ENCODE results near the gene USP25. TPM values are rescaled to one million over a fixed set of nuclear protein-coding genes. Genes with fewer than 3 reads are reported as not detected.

USP25 gene
- total and polyA plus RNA-seq, 2 experiments from 2014 or later, result 11.8 to 49.2 TPM

DNA sequence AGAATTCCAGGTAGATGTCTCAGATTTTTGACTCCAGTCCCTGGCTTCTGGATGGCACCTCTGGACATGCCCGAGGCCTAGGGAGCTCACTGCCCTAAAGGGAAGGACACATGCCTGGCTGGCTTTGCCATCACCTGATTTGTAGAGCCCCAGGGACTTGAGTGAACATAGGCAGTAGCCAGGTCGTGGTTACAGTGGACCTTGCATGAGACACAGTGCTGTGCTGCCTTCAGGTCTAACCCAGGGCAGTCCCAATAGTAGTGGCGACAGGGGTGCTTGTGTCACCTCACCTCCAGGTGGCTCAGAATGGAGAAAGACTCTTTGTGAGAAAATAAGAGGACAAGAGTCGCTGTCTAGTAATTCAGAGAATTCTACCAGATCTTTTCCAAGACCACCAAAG lies 166.7 kb downstream of the USP25 start:
- Histone ChIP-seq H3K36me3 (ENCODE audit: insufficient read depth) (no peaks in the 10 kb centered on the region), H3K27ac (ENCODE audit: low read depth) (no peak overlapping the region), H3F3A (replicated peaks; ENCODE audit: low read depth) (no peaks in the 10 kb centered on the region), H3K4me3 (no peak overlapping the region), H2AFZ (no peak overlapping the region), H3K27me3 (ENCODE audit: insufficient read depth) (no peaks in the 10 kb centered on the region), H4K20me1 (replicated peaks; ENCODE audit: insufficient read depth) (no peaks in the 10 kb centered on the region), H3K4me1 (ENCODE audit: insufficient read depth) (no peaks in the 10 kb centered on the region), H3K9me2 (ENCODE audit: insufficient read depth) (no peaks in the 10 kb centered on the region), H3K79me2 (replicated peaks; ENCODE audit: insufficient read depth) (no peaks in the 10 kb centered on the region), H3K4me2 (no peak overlapping the region)
- Mint-ChIP-seq H3K27me3 (ENCODE audit: insufficient read depth, low read depth, poor library complexity) (peaks cover 23% of the 10 kb centered on the region), H3K4me1 (peaks cover 4% of the 10 kb centered on the region; the same call in 1 of the 3 replicates), H3K27ac (no peak overlapping the region), H3K4me3 (no peak overlapping the region), H3K9me3 (peaks cover 49% of the 10 kb centered on the region), H3K36me3 (ENCODE audit: low read depth) (peaks cover 34% of the 10 kb centered on the region)
- TF ChIP-seq STAT1 (IDR thresholded peaks at IDR 0.05; ENCODE audit: unreplicated experiment), result no peak
- no peak for TF ChIP-seq NANOG (IDR thresholded peaks at IDR 0.05; ENCODE audit: borderline replicate concordance)
- TF ChIP-seq, protein P1, sequence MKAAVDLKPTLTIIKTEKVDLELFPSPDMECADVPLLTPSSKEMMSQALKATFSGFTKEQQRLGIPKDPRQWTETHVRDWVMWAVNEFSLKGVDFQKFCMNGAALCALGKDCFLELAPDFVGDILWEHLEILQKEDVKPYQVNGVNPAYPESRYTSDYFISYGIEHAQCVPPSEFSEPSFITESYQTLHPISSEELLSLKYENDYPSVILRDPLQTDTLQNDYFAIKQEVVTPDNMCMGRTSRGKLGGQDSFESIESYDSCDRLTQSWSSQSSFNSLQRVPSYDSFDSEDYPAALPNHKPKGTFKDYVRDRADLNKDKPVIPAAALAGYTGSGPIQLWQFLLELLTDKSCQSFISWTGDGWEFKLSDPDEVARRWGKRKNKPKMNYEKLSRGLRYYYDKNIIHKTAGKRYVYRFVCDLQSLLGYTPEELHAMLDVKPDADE (IDR thresholded peaks at IDR 0.05), result no peak
- TF ChIP-seq, protein P2, sequence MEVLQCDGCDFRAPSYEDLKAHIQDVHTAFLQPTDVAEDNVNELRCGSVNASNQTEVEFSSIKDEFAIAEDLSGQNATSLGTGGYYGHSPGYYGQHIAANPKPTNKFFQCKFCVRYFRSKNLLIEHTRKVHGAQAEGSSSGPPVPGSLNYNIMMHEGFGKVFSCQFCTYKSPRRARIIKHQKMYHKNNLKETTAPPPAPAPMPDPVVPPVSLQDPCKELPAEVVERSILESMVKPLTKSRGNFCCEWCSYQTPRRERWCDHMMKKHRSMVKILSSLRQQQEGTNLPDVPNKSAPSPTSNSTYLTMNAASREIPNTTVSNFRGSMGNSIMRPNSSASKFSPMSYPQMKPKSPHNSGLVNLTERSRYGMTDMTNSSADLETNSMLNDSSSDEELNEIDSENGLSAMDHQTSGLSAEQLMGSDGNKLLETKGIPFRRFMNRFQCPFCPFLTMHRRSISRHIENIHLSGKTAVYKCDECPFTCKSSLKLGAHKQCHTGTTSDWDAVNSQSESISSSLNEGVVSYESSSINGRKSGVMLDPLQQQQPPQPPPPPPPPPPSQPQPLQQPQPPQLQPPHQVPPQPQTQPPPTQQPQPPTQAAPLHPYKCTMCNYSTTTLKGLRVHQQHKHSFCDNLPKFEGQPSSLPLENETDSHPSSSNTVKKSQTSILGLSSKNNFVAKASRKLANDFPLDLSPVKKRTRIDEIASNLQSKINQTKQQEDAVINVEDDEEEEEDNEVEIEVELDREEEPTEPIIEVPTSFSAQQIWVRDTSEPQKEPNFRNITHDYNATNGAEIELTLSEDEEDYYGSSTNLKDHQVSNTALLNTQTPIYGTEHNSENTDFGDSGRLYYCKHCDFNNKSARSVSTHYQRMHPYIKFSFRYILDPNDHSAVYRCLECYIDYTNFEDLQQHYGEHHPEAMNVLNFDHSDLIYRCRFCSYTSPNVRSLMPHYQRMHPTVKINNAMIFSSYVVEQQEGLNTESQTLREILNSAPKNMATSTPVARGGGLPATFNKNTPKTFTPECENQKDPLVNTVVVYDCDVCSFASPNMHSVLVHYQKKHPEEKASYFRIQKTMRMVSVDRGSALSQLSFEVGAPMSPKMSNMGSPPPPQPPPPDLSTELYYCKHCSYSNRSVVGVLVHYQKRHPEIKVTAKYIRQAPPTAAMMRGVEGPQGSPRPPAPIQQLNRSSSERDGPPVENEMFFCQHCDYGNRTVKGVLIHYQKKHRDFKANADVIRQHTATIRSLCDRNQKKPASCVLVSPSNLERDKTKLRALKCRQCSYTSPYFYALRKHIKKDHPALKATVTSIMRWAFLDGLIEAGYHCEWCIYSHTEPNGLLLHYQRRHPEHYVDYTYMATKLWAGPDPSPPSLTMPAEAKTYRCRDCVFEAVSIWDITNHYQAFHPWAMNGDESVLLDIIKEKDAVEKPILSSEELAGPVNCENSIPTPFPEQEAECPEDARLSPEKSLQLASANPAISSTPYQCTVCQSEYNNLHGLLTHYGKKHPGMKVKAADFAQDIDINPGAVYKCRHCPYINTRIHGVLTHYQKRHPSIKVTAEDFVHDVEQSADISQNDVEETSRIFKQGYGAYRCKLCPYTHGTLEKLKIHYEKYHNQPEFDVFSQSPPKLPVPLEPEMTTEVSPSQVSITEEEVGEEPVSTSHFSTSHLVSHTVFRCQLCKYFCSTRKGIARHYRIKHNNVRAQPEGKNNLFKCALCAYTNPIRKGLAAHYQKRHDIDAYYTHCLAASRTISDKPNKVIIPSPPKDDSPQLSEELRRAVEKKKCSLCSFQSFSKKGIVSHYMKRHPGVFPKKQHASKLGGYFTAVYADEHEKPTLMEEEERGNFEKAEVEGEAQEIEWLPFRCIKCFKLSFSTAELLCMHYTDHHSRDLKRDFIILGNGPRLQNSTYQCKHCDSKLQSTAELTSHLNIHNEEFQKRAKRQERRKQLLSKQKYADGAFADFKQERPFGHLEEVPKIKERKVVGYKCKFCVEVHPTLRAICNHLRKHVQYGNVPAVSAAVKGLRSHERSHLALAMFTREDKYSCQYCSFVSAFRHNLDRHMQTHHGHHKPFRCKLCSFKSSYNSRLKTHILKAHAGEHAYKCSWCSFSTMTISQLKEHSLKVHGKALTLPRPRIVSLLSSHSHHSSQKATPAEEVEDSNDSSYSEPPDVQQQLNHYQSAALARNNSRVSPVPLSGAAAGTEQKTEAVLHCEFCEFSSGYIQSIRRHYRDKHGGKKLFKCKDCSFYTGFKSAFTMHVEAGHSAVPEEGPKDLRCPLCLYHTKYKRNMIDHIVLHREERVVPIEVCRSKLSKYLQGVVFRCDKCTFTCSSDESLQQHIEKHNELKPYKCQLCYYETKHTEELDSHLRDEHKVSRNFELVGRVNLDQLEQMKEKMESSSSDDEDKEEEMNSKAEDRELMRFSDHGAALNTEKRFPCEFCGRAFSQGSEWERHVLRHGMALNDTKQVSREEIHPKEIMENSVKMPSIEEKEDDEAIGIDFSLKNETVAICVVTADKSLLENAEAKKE (CRISPR knock-in tag; IDR thresholded peaks at IDR 0.05), result no peak
- TF ChIP-seq ZNF114 (CRISPR knock-in tag; IDR thresholded peaks at IDR 0.05), result no peak
- TF ChIP-seq, protein P3, sequence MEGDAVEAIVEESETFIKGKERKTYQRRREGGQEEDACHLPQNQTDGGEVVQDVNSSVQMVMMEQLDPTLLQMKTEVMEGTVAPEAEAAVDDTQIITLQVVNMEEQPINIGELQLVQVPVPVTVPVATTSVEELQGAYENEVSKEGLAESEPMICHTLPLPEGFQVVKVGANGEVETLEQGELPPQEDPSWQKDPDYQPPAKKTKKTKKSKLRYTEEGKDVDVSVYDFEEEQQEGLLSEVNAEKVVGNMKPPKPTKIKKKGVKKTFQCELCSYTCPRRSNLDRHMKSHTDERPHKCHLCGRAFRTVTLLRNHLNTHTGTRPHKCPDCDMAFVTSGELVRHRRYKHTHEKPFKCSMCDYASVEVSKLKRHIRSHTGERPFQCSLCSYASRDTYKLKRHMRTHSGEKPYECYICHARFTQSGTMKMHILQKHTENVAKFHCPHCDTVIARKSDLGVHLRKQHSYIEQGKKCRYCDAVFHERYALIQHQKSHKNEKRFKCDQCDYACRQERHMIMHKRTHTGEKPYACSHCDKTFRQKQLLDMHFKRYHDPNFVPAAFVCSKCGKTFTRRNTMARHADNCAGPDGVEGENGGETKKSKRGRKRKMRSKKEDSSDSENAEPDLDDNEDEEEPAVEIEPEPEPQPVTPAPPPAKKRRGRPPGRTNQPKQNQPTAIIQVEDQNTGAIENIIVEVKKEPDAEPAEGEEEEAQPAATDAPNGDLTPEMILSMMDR (conservative IDR thresholded peaks at IDR 0.05; ENCODE audit: low read depth in 2 of 2), result no peak
- no peak for TF ChIP-seq POLR2AphosphoS5 (IDR thresholded peaks at IDR 0.05; ENCODE audit: low read depth)
- no peak for TF ChIP-seq EZH2phosphoT487 (IDR thresholded peaks at IDR 0.05; ENCODE audit: unreplicated experiment)
- no peak for TF ChIP-seq EZH2 (IDR thresholded peaks at IDR 0.05; ENCODE audit: low read depth, unreplicated experiment)
- TF ChIP-seq, protein P4, sequence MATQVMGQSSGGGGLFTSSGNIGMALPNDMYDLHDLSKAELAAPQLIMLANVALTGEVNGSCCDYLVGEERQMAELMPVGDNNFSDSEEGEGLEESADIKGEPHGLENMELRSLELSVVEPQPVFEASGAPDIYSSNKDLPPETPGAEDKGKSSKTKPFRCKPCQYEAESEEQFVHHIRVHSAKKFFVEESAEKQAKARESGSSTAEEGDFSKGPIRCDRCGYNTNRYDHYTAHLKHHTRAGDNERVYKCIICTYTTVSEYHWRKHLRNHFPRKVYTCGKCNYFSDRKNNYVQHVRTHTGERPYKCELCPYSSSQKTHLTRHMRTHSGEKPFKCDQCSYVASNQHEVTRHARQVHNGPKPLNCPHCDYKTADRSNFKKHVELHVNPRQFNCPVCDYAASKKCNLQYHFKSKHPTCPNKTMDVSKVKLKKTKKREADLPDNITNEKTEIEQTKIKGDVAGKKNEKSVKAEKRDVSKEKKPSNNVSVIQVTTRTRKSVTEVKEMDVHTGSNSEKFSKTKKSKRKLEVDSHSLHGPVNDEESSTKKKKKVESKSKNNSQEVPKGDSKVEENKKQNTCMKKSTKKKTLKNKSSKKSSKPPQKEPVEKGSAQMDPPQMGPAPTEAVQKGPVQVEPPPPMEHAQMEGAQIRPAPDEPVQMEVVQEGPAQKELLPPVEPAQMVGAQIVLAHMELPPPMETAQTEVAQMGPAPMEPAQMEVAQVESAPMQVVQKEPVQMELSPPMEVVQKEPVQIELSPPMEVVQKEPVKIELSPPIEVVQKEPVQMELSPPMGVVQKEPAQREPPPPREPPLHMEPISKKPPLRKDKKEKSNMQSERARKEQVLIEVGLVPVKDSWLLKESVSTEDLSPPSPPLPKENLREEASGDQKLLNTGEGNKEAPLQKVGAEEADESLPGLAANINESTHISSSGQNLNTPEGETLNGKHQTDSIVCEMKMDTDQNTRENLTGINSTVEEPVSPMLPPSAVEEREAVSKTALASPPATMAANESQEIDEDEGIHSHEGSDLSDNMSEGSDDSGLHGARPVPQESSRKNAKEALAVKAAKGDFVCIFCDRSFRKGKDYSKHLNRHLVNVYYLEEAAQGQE (IDR thresholded peaks at IDR 0.05; ENCODE audit: unreplicated experiment), result no peak
- ATAC-seq (no peak; the same call in 2 of the 3 replicates), DNase-seq (ENCODE audit: low spot score) (no peak)

Data from GM23338 (cell line).